Endothelial cell of umbilical vein (primary cell): ENCODE measurements around the gene SH3PXD2A. TPM values are rescaled to one million over a fixed set of nuclear protein-coding genes. Genes with fewer than 3 reads are reported as not detected.

Source experiments
- BruUV-seq: library from RNA; stranded (reverse); fragments of 400-500 nt; replicated peaks from 2 replicates; lab custom pipeline; 2021; lab: Mats Ljungman, UMichigan
- CTCF ChIA-PET: fragments of 300-600, 350-600 bp; sonication (Branson Sonifier 250); formaldehyde crosslinking; loops from one replicate; lab custom pipeline; 2021; ENCODE audit warnings: antibody characterized with exemption, inconsistent platforms; lab: Charles Lee
- POLR2A ChIA-PET: fragments of 300-600, 350-600 bp; sonication (Branson Sonifier 250); formaldehyde crosslinking; loops from one replicate; lab custom pipeline; 2021; ENCODE audit warnings: antibody characterized with exemption, inconsistent platforms; lab: Charles Lee
- DNase-seq: peaks from one replicate; pipeline ENCODE4 v3.0.0-alpha.2; 2011; ENCODE audit warnings: low read depth, low spot score
- FAIRE-seq: peaks from 2 replicates; lab custom pipeline; 2011; peaks lifted over from hg19 to GRCh38; lab: Jason Lieb, UNC
- H2AFZ ChIP-seq: 2 replicates; pipeline ENCODE4 v1.6.0; 2012; ENCODE audit warnings: low read depth, low read length, control low read depth, inconsistent platforms
- H3K27ac ChIP-seq: 2 replicates; pipeline ENCODE4 v1.5.1; 2011; ENCODE audit warnings: low read depth, mild to moderate bottlenecking, control low read depth, low read length, moderate library complexity; ENCODE audit not compliant: insufficient read depth
- H3K27me3 ChIP-seq, 2 experiments: 2 replicates each; pipeline versions ENCODE4 v1.6.0 to v1.6.1; 2011; ENCODE audit warnings: low read length in 2 of 2, mixed read lengths in 1 of 2; ENCODE audit not compliant: control insufficient read depth in 2 of 2, insufficient read depth in 2 of 2
- H3K36me3 ChIP-seq, 2 experiments: 2 replicates in 1 of 2; 3 replicates in 1 of 2; pipeline ENCODE4 v1.5.1; 2011; ENCODE audit warnings: low read length in 2 of 2, mild to moderate bottlenecking in 1 of 2, moderate library complexity in 1 of 2; ENCODE audit not compliant: control insufficient read depth in 2 of 2, insufficient read depth in 2 of 2; ENCODE audit errors: extremely low read depth in 1 of 2
- H3K4me1 ChIP-seq: 3 replicates; pipeline ENCODE4 v1.5.1; 2011; ENCODE audit warnings: mild to moderate bottlenecking, low read length; ENCODE audit not compliant: control insufficient read depth, insufficient read depth; ENCODE audit errors: extremely low read depth
- H3K4me2 ChIP-seq: 2 replicates; pipeline ENCODE4 v1.6.1; 2011; ENCODE audit warnings: low read length, control low read depth, mixed read lengths; ENCODE audit not compliant: insufficient read depth
- H3K4me3 ChIP-seq, 3 experiments: fragments of 200-600 bp in 1 of 3; sonication (generic), shearing (Covaris generic) in 1 of 3; replicated peaks in 1 of 3; 2 replicates each; pipeline ENCODE4 v1.5.1; 2011 to 2016; ENCODE audit warnings: control low read depth in 3 of 3, low read length in 3 of 3, mild to moderate bottlenecking in 2 of 3, inconsistent platforms in 1 of 3, low read depth in 1 of 3, moderate library complexity in 1 of 3; ENCODE audit not compliant: insufficient read depth in 1 of 3
- H3K79me2 ChIP-seq: 2 replicates; pipeline ENCODE4 v1.6.0; 2012; ENCODE audit warnings: low read length, inconsistent platforms; ENCODE audit not compliant: control insufficient read depth, insufficient read depth
- H3K9ac ChIP-seq: replicated peaks from 2 replicates; pipeline ENCODE3; 2011; ENCODE audit warnings: low read length, control low read depth; ENCODE audit not compliant: insufficient read depth; ENCODE audit errors: extremely low read depth
- H3K9me1 ChIP-seq: replicated peaks from 3 replicates; pipeline ENCODE4 v1.6.0; 2011; ENCODE audit warnings: mild to moderate bottlenecking, low read length; ENCODE audit not compliant: control insufficient read depth, insufficient read depth; ENCODE audit errors: extremely low read depth
- H3K9me3 ChIP-seq: replicated peaks from 2 replicates; pipeline ENCODE4 v1.5.1; 2012; ENCODE audit warnings: low read length, inconsistent platforms; ENCODE audit not compliant: control insufficient read depth, insufficient read depth
- H4K20me1 ChIP-seq: replicated peaks from 2 replicates; pipeline ENCODE3; 2011; ENCODE audit warnings: mild to moderate bottlenecking, low read length; ENCODE audit not compliant: control insufficient read depth, insufficient read depth; ENCODE audit errors: extremely low read depth
- CTCF ChIP-seq, 2 donors: IDR thresholded peaks; 1 replicate in 1 of 2; 2 replicates in 1 of 2; pipeline ENCODE4 v1.5.1; 2011; ENCODE audit warnings: low read length in 2 of 2, mild to moderate bottlenecking in 2 of 2, moderate library complexity in 2 of 2, control low read depth in 1 of 2, inconsistent platforms in 1 of 2, low read depth in 1 of 2; ENCODE audit not compliant: insufficient read depth in 1 of 2; ENCODE audit errors: extremely low read depth in 1 of 2
- EZH2 ChIP-seq: IDR thresholded peaks from 2 replicates; pipeline ENCODE4 v1.6.1; 2012; ENCODE audit warnings: borderline replicate concordance, low read depth, mild to moderate bottlenecking, moderate library complexity, low read length, inconsistent platforms; ENCODE audit not compliant: severe bottlenecking
- FOS ChIP-seq: IDR thresholded peaks from 2 replicates; pipeline ENCODE4 v1.6.1; 2011; ENCODE audit warnings: mild to moderate bottlenecking, low read length, moderate library complexity, borderline replicate concordance; ENCODE audit not compliant: insufficient read depth
- GATA2 ChIP-seq: IDR thresholded peaks from 2 replicates; pipeline ENCODE4 v1.7.0; 2011; ENCODE audit warnings: low read depth, mild to moderate bottlenecking, moderate library complexity, mixed read lengths, low read length; ENCODE audit not compliant: insufficient read length, insufficient read depth
- JUN ChIP-seq: IDR thresholded peaks from 2 replicates; pipeline ENCODE4 v1.6.1; 2011; ENCODE audit warnings: borderline replicate concordance, low read depth; ENCODE audit not compliant: insufficient read length, insufficient read depth
- MYC ChIP-seq: IDR thresholded peaks from one replicate; pipeline ENCODE4 v1.6.1; 2011; ENCODE audit warnings: mild to moderate bottlenecking, low read depth, low read length
- POLR2A ChIP-seq: IDR thresholded peaks from 2 replicates; pipeline ENCODE4 v1.6.1; 2012; ENCODE audit warnings: low read depth, mild to moderate bottlenecking, control low read depth, low read length
- POLR2AphosphoS5 ChIP-seq: IDR thresholded peaks from 2 replicates; pipeline ENCODE4 v1.6.1; 2012; ENCODE audit warnings: low read depth, mild to moderate bottlenecking, control low read depth, low read length, moderate library complexity; ENCODE audit not compliant: insufficient read depth
- dilution Hi-C: fragments of 300-500 bp; cut with MboI; formaldehyde crosslinking; loops from one replicate; pipeline ENCODE4 v1.15.0; 2019; ENCODE audit warnings: low sequenced_read_pairs; ENCODE audit not compliant: extremely low pct_ligation_motif_present
- intact Hi-C: fragments of 100-400 bp; cut with micrococcal nuclease; formaldehyde crosslinking; loops from one replicate; pipeline ENCODE4 v1.10.0; 2022
- polyA plus RNA-seq, 4 experiments: library from polyadenylated mRNA; depleted of rRNA in 3 of 4; stranded (reverse) in 3 of 4; unstranded in 1 of 4; fragments of >200 nt; gene quantifications; 2 replicates each; pipeline versions ENCODE4 v1.2.1 to v1.2.3, GENCODE V29; 2011 to 2012; ENCODE audit warnings: missing spikeins in 1 of 4
- total RNA-seq: library from RNA; stranded (reverse); gene quantifications from 2 replicates; pipeline ENCODE4 v1.2.3, GENCODE V29; 2021
- TF ChIP-seq, protein P1 (sequence below): IDR thresholded peaks from 2 replicates; pipeline ENCODE4 v1.6.1; 2011; ENCODE audit not compliant: insufficient read depth, insufficient read length

The SH3PXD2A gene
- total and polyA plus RNA-seq, 2 donors (not counting 3 experiments of a cell fraction or from before 2014, with no cell fraction given), result 1.4 to 5.1 TPM

- Histone ChIP-seq H2AFZ (no peak overlapping the region), H3K36me3 (no peaks in the 10 kb centered on the region), H3K4me1 (no peaks in the 10 kb centered on the region), H3K4me3 (no peak overlapping the region), H3K9me3 (no peaks in the 10 kb centered on the region), H3K4me2 (no peak overlapping the region), H3K9me1 (no peaks in the 10 kb centered on the region), H3K27ac (no peak overlapping the region), H3K79me2 (no peaks in the 10 kb centered on the region), H3K27me3 (no peaks in the 10 kb centered on the region), H4K20me1 (no peaks in the 10 kb centered on the region), H3K9ac (no peak overlapping the region)
- DNase-seq, result no peak
- dilution Hi-C loops, result no loop called here
- no TSS peak for BruUV-seq
- intact Hi-C loops, result no loop called here
- POLR2A ChIA-PET, result no interaction called here
- FAIRE-seq, result no peak
- TF ChIP-seq POLR2A, result no peak
- CTCF ChIA-PET, result interaction anchor here (2.0 kb wide), 1 partner anchor 10 kb away, joined by 5 read pairs; no protein-coding TSS in a partner anchor
Measured at GRCh38 chr10:103676058-103676785, 179.2 kb downstream of the SH3PXD2A start.

DNA sequence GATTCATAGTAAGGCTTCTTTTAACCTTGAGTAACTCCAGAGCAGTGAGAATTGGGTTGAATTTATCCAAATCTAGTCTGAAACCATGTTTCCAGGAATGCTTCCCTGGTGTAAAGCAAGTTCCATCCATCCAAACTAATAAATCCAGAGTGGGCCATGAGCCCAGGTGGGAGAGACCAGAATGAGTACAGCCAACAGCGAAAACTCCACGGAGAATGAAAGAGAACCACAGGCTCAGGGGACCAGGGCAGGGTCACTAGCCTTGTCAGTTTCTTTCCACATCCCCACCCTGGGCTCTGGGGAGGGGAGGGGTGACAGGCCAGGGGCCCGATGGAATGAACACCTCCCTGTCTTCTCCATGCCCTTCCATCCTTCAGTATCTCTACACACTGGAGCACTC is 181.8 kb downstream of the SH3PXD2A start:
- Histone ChIP-seq H3K36me3 (no peaks in the 10 kb centered on the region), H2AFZ (no peak overlapping the region), H3K4me3 (no peak overlapping the region), H3K4me2 (no peak overlapping the region), H3K9ac (no peak overlapping the region), H3K27ac (no peak overlapping the region), H3K9me1 (no peaks in the 10 kb centered on the region), H3K27me3 (no peaks in the 10 kb centered on the region), H4K20me1 (no peaks in the 10 kb centered on the region), H3K9me3 (no peaks in the 10 kb centered on the region), H3K79me2 (no peaks in the 10 kb centered on the region), H3K4me1 (peaks cover 6% of the 10 kb centered on the region)
- FAIRE-seq (no peak), DNase-seq (no peak)
- ChIA-PET POLR2A (no interaction called here), CTCF (no interaction called here)
- no TSS peak for BruUV-seq
- TF ChIP-seq POLR2A (no peak), EZH2 (no peak), GATA2 (no peak), MYC (no peak), POLR2AphosphoS5 (no peak), CTCF (IDR thresholded peaks at IDR 0.05; ENCODE audit: extremely low read depth in 1 of 2, insufficient read depth in 1 of 2, low read depth in 1 of 2, low read length in 2 of 2) (no peak), FOS (no peak), JUN (no peak)
- TF ChIP-seq, protein P1, sequence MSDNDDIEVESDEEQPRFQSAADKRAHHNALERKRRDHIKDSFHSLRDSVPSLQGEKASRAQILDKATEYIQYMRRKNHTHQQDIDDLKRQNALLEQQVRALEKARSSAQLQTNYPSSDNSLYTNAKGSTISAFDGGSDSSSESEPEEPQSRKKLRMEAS, result no peak
- dilution Hi-C loops, result no loop called here
- intact Hi-C loops, result no loop called here
